DMS 273 treated with DMSO at 0.1 percent for 48 hours (cell line): ENCODE data around the gene CACNA1I.

ENCODE experiments used
- DNase-seq: peaks from one replicate; lab custom pipeline; 2025; lab: John Stamatoyannopoulos, UW

Gene CACNA1I

DNA sequence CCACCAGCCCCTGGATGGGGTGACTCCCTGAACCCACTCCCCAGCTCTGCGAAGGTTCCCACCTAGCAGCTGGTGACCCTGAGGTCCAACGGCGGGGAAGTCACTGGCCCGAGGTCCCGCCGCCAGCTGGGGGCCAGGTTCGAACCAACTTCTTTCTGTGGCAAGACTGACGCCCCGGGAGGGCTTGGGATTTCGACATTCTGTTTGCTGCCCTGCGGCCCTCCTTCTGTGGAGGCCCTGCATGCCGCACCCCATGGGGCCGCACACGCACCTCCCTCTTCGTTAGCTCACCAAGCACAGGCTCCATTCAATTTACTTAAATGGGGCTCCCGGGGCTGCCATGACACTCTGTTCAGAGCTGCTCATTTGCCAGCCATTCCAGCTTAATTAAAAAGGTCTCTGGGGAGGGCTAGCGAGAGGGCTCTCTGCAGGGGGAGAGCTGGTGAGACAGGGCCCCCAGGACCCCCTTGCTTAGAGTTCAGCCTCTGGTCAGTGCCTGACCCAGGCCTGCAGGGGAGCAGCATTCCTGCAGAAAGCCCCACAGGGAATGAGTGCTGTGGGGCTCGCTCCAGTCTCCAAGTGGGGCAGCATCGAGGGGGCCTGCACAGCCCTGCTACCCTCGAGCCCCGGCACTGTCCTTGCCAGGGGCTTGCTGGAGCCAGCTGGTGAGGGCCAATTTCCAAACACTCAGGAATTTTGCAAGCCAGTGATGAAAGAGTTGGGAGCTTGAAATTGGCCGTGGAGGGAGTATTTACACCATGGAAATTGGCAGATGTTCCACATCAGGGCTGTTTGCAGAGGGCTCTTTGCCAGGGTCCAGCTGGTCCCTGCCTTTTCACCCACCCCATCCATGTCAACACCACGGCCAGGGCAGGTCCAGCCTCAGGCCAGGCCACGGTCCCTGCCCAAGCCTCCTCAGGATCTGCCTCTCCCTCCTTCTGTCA, 80.8 kb downstream of the CACNA1I start:
- DNase-seq: no peak

DNA sequence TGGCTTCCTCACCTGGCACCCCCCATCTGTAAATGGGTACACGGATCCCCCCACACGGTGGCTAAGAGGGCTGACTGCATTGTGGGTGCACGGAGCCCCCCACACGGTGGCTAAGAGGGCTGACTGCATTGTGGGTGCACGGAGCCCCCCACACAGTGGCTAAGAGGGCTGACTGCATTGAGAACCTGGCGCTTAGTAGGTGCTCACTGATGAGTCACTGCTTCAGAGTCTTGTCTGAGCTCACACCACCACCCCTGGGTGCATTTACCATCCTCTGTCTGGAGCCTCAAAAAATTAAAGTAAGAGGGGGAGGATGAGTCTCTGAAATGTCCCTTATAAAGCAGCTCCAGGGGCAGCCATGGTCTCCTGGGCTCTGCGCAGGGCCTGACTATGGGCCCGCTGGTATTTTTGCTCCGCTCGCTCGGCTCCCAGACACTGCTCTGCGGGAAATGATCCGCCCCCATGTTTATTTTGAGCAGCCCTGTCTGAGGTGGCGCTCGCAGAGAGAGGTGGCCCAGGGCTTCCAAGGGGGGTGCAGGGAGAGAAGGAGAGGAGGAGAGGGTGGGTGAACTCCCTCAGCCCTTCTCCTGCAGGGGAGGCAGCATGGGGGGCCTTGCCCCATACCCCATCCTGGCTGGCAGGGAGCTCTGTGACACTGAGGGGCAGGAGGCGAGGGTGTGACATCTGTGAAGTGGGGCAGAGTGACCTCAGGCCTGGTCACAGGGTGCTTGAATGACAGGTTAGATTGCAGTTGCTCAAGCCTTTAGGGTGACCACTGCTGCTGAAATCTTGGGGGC, 82.6 kb downstream of the CACNA1I start:
- no peak for DNase-seq

GRCh38 chr22:39653787-39654077, 83.2 kb downstream of the CACNA1I start:
- no peak for DNase-seq

- DNase-seq: no peak
These were observed 83.8 kb downstream of the CACNA1I start for GRCh38 chr22:39654131-39654926.

GRCh38 chr22:39655004-39655579, 84.5 kb downstream of the CACNA1I start:
- no peak for DNase-seq

DNA sequence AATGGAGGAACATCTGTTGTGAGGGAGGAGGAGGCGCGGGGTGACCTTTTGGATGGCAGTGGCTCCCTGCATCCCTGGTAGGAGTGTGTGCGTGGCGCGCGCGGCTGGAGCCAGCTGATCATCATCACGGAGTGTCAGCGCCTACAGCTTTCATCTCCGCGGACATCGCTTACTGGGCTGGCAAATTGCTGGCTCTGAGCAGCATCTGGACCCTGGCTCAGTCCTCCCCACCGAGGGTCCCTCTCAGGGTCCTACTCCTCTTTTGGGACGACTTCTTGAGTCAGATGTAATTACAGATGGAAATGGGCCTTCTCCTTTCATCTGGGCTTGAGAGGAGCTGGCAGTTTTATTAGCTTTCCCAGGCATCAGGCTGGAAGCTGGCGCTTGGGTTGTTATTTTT, 85.3 kb downstream of the CACNA1I start:
- DNase-seq: no peak

DNA sequence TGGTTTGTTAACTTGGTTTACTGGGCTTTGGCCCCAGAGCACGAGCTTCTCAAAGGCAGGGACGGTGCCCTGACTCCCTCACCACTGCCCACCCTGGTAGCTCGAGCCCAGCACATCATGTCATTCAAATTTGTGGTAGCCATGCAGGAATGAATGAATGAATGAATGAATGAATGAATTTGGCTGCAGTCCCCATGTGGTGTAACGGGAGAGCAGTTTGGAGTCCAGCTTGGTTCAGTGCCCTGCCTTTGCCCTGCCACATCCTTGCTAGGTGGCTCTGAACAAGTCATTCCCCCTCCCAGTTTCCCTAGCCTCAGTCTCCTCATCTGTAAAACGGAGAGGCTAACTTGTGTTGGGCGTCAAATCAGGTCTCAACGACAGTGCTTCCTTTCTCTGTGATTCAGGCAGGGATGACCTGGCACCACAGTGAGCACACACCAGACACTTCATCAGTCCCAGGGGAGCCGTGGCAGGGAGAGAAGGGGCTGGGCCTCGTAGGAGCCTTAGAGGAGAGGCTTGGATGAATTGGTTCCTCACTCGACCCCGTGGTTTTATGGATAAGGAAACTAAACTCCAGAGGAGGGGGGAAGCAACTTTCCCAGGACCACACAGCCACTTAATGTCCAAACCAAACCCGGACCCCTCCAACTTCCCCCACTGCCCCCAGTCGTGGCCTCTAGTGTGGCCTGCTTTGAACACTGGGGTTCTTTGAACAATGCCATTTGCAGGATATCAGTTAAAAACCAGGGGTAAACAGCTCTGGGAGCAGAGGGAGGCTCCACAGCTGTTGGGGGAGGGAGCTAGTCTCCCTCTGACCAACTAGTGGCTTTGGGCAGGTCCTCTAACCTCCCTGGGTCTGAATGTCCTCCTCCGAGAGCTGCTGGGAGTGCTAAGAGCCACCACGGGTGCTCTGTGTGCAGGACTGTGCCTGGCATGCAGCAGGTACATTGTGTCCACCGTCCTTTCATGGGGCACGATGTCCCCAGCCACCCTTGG, 86.2 kb downstream of the CACNA1I start:
- DNase-seq: no peak

GRCh38 chr22:39658367-39658766, 87.8 kb downstream of the CACNA1I start:
- DNase-seq: no peak

- no peak for DNase-seq
These were observed 88.4 kb downstream of the CACNA1I start for GRCh38 chr22:39658806-39659463.

- DNase-seq: no peak
These were observed 90.9 kb downstream of the CACNA1I start for GRCh38 chr22:39661501-39661841.

- DNase-seq: no peak
These were observed 91.5 kb downstream of the CACNA1I start for GRCh38 chr22:39661842-39662685.

DNA sequence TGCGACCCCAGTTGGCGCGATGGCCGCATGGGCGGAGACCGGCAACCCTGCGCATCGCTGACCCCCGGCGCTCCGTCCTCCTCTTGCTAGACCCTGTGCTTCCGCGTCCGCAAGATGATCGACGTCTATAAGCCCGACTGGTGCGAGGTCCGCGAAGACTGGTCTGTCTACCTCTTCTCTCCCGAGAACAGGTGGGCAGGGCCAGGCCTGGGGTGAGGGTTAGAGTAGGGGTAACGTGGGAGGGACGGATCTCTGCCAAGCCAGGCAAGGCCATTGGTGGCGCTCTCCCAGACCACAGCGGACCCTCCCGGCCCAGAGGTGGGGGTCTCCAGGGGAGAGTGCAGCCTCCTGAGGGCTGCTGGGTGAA, 92.1 kb downstream of the CACNA1I start:
- DNase-seq: no peak

GRCh38 chr22:39663751-39664150, 93.2 kb downstream of the CACNA1I start:
- no peak for DNase-seq

DNA sequence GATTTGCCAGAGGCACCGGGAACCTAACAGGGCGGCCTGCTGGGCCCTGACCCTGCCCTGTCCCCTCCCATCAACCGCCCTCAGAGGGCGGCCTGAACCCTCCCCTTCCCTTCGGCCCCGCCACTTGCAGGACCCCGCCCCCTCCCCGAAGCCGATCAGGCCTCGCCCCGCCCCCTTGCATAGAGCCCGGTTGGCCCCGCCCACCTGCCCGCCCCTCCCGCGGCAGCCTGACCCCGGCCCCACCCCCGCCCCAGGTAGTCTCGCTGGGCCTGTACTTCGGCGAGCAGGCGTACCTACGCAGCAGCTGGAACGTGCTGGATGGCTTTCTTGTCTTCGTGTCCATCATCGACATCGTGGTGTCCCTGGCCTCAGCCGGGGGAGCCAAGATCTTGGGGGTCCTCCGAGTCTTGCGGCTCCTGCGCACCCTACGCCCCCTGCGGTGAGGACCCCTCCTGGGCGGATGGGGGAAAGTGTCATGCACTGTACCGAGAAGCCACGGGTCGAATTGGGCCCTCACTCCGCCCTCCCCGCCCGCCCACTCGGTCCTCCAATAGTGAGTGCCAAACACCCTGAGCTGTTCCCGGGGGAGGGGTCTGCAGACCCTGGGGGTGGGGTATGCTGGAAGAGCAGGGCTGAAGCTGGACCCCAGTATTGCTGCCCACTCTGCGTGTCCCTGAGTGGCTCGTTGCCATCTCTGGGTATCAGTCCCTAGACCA, 94.1 kb downstream of the CACNA1I start:
- DNase-seq: no peak

- DNase-seq: no peak
These were observed 94.7 kb downstream of the CACNA1I start for GRCh38 chr22:39665229-39665628.

DNA sequence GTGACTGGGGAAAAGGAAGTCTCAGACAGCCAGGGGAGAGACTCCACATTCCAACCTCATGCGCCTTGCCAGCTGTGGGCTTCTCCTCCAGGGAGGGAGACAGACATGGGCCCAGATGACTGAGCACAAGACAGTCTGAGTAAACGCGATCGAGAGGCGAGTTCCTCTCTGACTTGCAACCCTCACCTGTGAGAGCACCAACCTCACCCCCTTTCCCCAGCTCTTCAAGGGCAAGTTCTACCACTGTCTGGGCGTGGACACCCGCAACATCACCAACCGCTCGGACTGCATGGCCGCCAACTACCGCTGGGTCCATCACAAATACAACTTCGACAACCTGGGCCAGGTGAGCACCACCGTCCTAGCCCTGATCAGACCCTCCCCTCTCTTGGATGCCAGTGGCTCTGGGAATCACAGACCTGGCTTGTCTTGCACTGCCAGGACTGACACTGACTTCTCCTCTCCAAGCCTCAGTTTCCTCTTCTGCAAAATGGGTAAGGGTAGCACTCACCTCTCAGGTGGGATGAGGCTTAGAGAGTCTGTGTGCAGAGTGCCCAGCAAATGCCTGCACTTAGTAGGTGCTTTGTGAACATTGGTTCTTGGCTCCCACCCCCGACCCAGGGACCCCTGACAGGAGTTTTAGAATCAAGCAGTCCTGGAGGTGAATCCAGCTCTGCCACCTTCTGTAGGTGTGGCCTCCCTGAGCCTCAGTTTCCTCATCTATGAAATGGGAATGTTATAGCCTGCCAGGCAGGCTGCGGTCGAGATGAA, 95.3 kb downstream of the CACNA1I start:
- DNase-seq: no peak

DNA sequence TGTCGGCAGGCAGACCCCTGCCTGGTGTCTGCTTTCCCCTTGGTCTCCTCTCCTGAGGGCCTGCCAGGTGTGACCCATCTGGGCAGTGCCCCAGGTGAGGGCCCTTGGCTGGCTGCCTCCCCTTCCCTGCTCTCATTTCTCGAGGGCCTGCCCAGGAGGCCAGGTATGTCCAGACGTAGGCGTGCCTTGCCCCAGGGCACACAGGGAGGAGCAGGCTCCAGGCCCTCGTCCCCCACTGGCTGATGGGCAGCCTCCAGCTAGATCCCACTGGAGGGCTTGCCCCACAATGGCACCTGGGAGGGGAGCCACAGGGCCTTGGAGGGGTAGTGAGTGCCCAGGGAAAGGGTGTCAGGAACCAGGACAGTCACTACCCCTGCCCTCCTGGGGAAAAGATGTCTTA, 95.9 kb downstream of the CACNA1I start:
- DNase-seq: no peak

GRCh38 chr22:39666926-39667325, 96.4 kb downstream of the CACNA1I start:
- DNase-seq: no peak
